B cell (primary cell): Measurements from ENCODE around the gene MNAT1. TPM values are rescaled to one million over a fixed set of nuclear protein-coding genes. Genes with fewer than 3 reads are reported as not detected.

ENCODE experiments used
- ATAC-seq: fragments of 200-7000 bp; cut with Tn5 transposase; one replicate; pipeline ENCODE4 v1.10.0; 2021; ENCODE audit warnings: low read depth, mild to moderate bottlenecking, moderate number of reproducible peaks, moderate library complexity
- CTCF ChIA-PET: fragments of 350-600 bp; sonication (Branson Sonifier 250); formaldehyde crosslinking; loops from one replicate; lab custom pipeline; 2021; ENCODE audit warnings: antibody characterized with exemption, inconsistent platforms; lab: Charles Lee
- POLR2A ChIA-PET: fragments of 350-600 bp; sonication (Branson Sonifier 250); formaldehyde crosslinking; loops from one replicate; lab custom pipeline; 2021; ENCODE audit warnings: antibody characterized with exemption; lab: Charles Lee
- DNase-seq: peaks from one replicate; pipeline ENCODE4 v3.0.0; 2013
- H2AFZ ChIP-seq: 2 replicates; pipeline ENCODE4 v1.6.1; 2012; ENCODE audit warnings: mild to moderate bottlenecking, low read depth, low read length; ENCODE audit not compliant: insufficient read depth, poor library complexity, severe bottlenecking
- H3K27ac ChIP-seq, 2 donors: 1 replicate in 1 of 2; 2 replicates in 1 of 2; pipeline ENCODE4 v1.5.1; 2012 to 2013; ENCODE audit warnings: low read length in 2 of 2, mild to moderate bottlenecking in 2 of 2, moderate library complexity in 1 of 2
- H3K27me3 ChIP-seq, 4 experiments: fragments of 200-600 bp in 1 of 4; sonication (generic) in 1 of 4; replicated peaks in 1 of 4; 1 replicate in 2 of 4; 2 replicates in 2 of 4; pipeline versions ENCODE4 v1.6.1 to v1.7.0; 2013 to 2016; ENCODE audit warnings: low read length in 3 of 4, mild to moderate bottlenecking in 2 of 4, mixed read lengths in 1 of 4, moderate library complexity in 1 of 4; ENCODE audit not compliant: insufficient read depth in 4 of 4, control insufficient read depth in 3 of 4; ENCODE audit errors: control extremely low read depth in 1 of 4
- H3K36me3 ChIP-seq, 2 experiments: replicated peaks in 1 of 2; 1 replicate in 1 of 2; 2 replicates in 1 of 2; pipeline versions ENCODE4 v1.6.1 to v1.7.1; 2013; ENCODE audit warnings: low read length in 1 of 2; ENCODE audit not compliant: insufficient read depth in 2 of 2, control insufficient read depth in 1 of 2; ENCODE audit errors: control extremely low read depth in 1 of 2, extremely low read depth in 1 of 2
- H3K4me1 ChIP-seq, 2 donors: fragments of 200-600 bp in 1 of 2; sonication (generic) in 1 of 2; 1 replicate in 1 of 2; 2 replicates in 1 of 2; pipeline versions ENCODE4 v1.5.1 to v1.6.1; 2013 to 2017; ENCODE audit warnings: low read length in 2 of 2; ENCODE audit not compliant: control insufficient read depth in 2 of 2, insufficient read depth in 2 of 2
- H3K4me2 ChIP-seq: replicated peaks from 2 replicates; pipeline ENCODE3; 2012; ENCODE audit warnings: mild to moderate bottlenecking, low read depth, low read length; ENCODE audit not compliant: poor library complexity, severe bottlenecking
- H3K4me3 ChIP-seq, 5 experiments: fragments of 200-600 bp in 1 of 5; sonication (generic) in 1 of 5; 1 replicate in 3 of 5; 2 replicates in 2 of 5; pipeline versions ENCODE4 v1.5.1 to v1.7.0; 2011 to 2016; ENCODE audit warnings: low read length in 4 of 5, mild to moderate bottlenecking in 4 of 5, low read depth in 2 of 5, control low read depth in 1 of 5, moderate library complexity in 1 of 5; ENCODE audit not compliant: insufficient read depth in 1 of 5; ENCODE audit errors: control extremely low read depth in 1 of 5, extremely low read depth in 1 of 5
- H3K79me2 ChIP-seq: fragments of 200-600 bp; sonication (generic); one replicate; pipeline ENCODE4 v1.6.0; 2016; ENCODE audit warnings: low read length; ENCODE audit not compliant: control insufficient read depth, insufficient read depth
- H3K9ac ChIP-seq: fragments of 200-600 bp; sonication (generic); 2 replicates; pipeline ENCODE4 v1.6.1; 2017; ENCODE audit warnings: mild to moderate bottlenecking, low read length, moderate library complexity
- H3K9me3 ChIP-seq, 3 donors: one replicate each; pipeline versions ENCODE4 v1.6.1 to v1.7.1; 2013; ENCODE audit warnings: low read length in 2 of 3; ENCODE audit not compliant: control insufficient read depth in 2 of 3, insufficient read depth in 1 of 3; ENCODE audit errors: control extremely low read depth in 1 of 3
- H4K20me1 ChIP-seq: 2 replicates; pipeline ENCODE4 v1.6.0; 2012; ENCODE audit warnings: mild to moderate bottlenecking, low read length; ENCODE audit not compliant: insufficient read depth, control insufficient read depth, poor library complexity, severe bottlenecking
- H3K27ac Mint-ChIP-seq: one replicate; pipeline ENCODE4 v1.8.0; 2021; ENCODE audit warnings: mixed read lengths
- H3K27me3 Mint-ChIP-seq: one replicate; pipeline ENCODE4 v1.8.0; 2021; ENCODE audit warnings: mixed read lengths
- H3K4me1 Mint-ChIP-seq: one replicate; pipeline ENCODE4 v1.8.0; 2021; ENCODE audit warnings: mixed read lengths
- H3K4me3 Mint-ChIP-seq: one replicate; pipeline ENCODE4 v1.8.0; 2021; ENCODE audit warnings: mixed read lengths
- H3K9me3 Mint-ChIP-seq: one replicate; pipeline ENCODE4 v1.8.0; 2022; ENCODE audit warnings: mixed read lengths; ENCODE audit not compliant: insufficient read depth
- EZH2 ChIP-seq: IDR thresholded peaks from 2 replicates; pipeline ENCODE4 v1.6.1; 2012; ENCODE audit warnings: borderline replicate concordance, low read depth, mild to moderate bottlenecking, moderate library complexity, low read length; ENCODE audit not compliant: insufficient read depth, poor library complexity, severe bottlenecking
- WGBS: methylation state at CpG from one replicate; pipeline ENCODE4 v1.1.5; 2013; ENCODE audit warnings: missing lambda C conversion rate; ENCODE audit not compliant: insufficient coverage; 5-methylcytosine and 5-hydroxymethylcytosine counted together
- intact Hi-C: fragments of 100-400 bp; cut with micrococcal nuclease; formaldehyde crosslinking; loops from one replicate; pipeline ENCODE4 v1.10.0; 2022
- polyA plus RNA-seq: library from polyadenylated mRNA; depleted of rRNA; stranded (reverse); fragments of >200 nt; gene quantifications from 2 replicates; pipeline ENCODE4 v1.2.3, GENCODE V29; 2012
- total RNA-seq, 2 donors: library from RNA; stranded (reverse); fragments of 120-200 nt in 1 of 2; gene quantifications; 1 replicate in 1 of 2; 2 replicates in 1 of 2; pipeline versions ENCODE4 v1.2.3 to v1.2.4, GENCODE V29; 2013 to 2022
- TF ChIP-seq, protein P1 (sequence below): fragments of 200-600 bp; IDR thresholded peaks from one replicate; pipeline ENCODE4 v1.8.0; 2022; ENCODE audit warnings: antibody characterized with exemption, mild to moderate bottlenecking

Gene MNAT1
- total and polyA plus RNA-seq, 2 donors (not counting 1 experiment from before 2014, with no cell fraction given), result 15.2 to 28.2 TPM

DNA sequence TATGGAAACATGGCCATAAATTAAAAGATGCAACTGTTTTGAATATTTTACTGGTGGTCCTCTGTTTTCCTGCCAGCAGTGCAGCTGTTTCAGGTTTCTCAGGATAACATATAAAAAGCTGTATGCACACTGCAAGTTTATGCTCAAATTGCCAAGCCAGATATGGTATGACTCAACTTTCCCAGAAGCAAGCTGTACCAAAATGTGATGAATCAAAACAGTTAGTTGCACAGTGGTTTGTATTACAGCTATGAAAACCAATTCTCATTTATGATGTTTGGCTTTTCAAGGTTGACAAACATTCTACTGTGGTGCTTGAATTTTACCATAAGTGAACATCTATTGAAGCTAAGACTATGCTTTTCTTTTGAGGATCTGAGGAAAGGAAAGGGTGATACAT is 230.8 kb downstream of the MNAT1 start:
- intact Hi-C loops, result no loop called here
- TF ChIP-seq EZH2, result no peak
- TF ChIP-seq, protein P1, sequence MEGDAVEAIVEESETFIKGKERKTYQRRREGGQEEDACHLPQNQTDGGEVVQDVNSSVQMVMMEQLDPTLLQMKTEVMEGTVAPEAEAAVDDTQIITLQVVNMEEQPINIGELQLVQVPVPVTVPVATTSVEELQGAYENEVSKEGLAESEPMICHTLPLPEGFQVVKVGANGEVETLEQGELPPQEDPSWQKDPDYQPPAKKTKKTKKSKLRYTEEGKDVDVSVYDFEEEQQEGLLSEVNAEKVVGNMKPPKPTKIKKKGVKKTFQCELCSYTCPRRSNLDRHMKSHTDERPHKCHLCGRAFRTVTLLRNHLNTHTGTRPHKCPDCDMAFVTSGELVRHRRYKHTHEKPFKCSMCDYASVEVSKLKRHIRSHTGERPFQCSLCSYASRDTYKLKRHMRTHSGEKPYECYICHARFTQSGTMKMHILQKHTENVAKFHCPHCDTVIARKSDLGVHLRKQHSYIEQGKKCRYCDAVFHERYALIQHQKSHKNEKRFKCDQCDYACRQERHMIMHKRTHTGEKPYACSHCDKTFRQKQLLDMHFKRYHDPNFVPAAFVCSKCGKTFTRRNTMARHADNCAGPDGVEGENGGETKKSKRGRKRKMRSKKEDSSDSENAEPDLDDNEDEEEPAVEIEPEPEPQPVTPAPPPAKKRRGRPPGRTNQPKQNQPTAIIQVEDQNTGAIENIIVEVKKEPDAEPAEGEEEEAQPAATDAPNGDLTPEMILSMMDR, result no peak
- H3K9ac ChIP-seq, result no peak overlapping the region
- Mint-ChIP-seq H3K9me3 (peaks cover 3% of the 10 kb centered on the region), H3K27ac (no peak overlapping the region), H3K4me1 (peaks cover 3% of the 10 kb centered on the region), H3K4me3 (no peak overlapping the region), H3K27me3 (no peaks in the 10 kb centered on the region)
- H3K27ac ChIP-seq, result no peak overlapping the region
- H3K4me3 ChIP-seq, result no peak overlapping the region
- no peak overlapping the region for H2AFZ ChIP-seq
- H3K36me3 ChIP-seq, result peaks cover 0 to 3% of the 10 kb centered on the region in 2 experiments
- ChIA-PET CTCF (no interaction called here), POLR2A (no interaction called here)
- ATAC-seq (no peak), DNase-seq (no peak)
- H3K9me3 ChIP-seq, result no peaks in the 10 kb centered on the region
- H3K4me2 ChIP-seq, result no peak overlapping the region
- H3K79me2 ChIP-seq, result no peaks in the 10 kb centered on the region
- no peaks in the 10 kb centered on the region for H3K4me1 ChIP-seq
- no peaks in the 10 kb centered on the region for H4K20me1 ChIP-seq
- no peaks in the 10 kb centered on the region for H3K27me3 ChIP-seq

DNA sequence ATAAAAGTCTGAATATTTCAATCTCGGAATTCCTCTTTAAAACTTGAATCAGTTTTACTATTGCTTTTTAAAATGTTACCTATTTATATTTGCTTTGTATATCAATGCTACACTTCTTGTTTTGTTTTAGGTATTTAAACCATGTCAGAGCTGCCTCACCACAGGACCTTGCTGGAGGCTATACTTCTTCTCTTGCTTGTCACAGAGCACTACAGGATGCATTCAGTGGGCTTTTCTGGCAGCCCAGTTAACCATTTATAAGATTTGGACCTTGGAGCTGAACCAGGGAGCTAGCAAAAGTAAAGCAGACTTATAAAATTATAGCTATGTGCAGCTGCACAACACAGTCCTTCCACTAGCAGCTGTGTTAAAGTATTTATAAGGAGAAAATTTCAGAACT is 233.5 kb downstream of the MNAT1 start:
- POLR2A ChIA-PET, result no interaction called here
- no peak for DNase-seq
- H3K4me1 Mint-ChIP-seq, result peaks cover 3% of the 10 kb centered on the region

More for the DNA sequence above, 233.5 kb downstream of the MNAT1 start:
- Mint-ChIP-seq H3K4me3 (no peak overlapping the region), H3K27ac (no peak overlapping the region), H3K27me3 (no peaks in the 10 kb centered on the region), H3K9me3 (no peaks in the 10 kb centered on the region)
- Histone ChIP-seq H3K4me3 (no peak overlapping the region), H3K9ac (no peak overlapping the region), H3K4me1 (no peaks in the 10 kb centered on the region), H3K9me3 (peaks cover 0 to 1% (median 0%) of the 10 kb centered on the region in 3 donors), H3K36me3 (peaks cover 0 to 3% of the 10 kb centered on the region in 2 experiments), H3K27ac (no peak overlapping the region), H3K4me2 (no peak overlapping the region), H3K27me3 (no peaks in the 10 kb centered on the region), H4K20me1 (no peaks in the 10 kb centered on the region), H2AFZ (no peak overlapping the region), H3K79me2 (no peaks in the 10 kb centered on the region)
- WGBS, result no CpG with 5 or more reads among the region's 1 CpG
- intact Hi-C loops, result no loop called here
- CTCF ChIA-PET, result no interaction called here
- no peak for ATAC-seq
- no peak for TF ChIP-seq EZH2
- TF ChIP-seq, protein P1, result no peak
